HG02759 (cell line): ENCODE results near the gene SNX3.
A peak's percentile ranks its signal among the peaks of the same experiment; 100 is the strongest.

Source experiments
- ATAC-seq: cut with Tn5 transposase; IDR thresholded peaks from one replicate; pipeline ENCODE4 v1.9.1; 2021; ENCODE audit warnings: mild to moderate bottlenecking, moderate library complexity; ENCODE audit not compliant: unreplicated experiment

SNX3 gene

DNA sequence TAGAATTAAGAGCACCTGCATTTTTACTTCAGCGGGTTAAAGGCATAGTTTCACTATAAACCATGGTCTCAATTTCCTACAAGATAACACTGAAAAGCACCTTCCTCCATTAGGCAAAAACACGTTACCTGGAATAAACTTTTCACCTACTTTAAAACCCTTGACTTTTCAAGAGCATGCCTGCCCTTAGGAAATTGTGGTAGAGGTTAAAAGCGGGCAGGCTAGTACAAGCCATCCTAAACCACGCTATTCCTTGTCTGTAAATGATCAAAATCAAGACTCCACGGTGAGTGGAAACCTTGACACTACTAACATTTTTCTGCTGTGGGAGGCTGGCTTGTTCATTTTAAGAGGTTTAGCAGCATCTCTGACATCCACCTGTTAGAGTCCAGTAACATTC lies 51.1 kb downstream of the SNX3 start:
- ATAC-seq: no peak

DNA sequence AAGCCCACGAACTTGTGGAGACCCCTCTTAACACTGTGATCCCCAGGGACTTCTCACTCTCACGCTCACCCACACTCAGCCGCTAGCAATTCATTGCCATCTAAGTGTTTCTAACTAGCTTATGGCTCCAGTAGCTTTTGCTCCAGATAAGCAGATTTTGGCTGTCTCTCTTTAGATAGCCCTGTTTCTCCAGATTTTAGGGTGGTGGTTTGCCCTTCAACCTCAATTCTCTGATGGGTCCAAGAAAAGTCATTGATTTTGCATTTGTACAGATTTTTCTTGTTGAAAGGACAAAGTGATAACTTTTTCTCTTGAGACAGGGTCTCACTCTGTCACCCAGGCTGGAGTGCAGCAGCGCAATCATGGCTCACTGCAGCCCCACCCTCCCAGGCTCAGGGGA lies 53.8 kb downstream of the SNX3 start:
- ATAC-seq: no peak

DNA sequence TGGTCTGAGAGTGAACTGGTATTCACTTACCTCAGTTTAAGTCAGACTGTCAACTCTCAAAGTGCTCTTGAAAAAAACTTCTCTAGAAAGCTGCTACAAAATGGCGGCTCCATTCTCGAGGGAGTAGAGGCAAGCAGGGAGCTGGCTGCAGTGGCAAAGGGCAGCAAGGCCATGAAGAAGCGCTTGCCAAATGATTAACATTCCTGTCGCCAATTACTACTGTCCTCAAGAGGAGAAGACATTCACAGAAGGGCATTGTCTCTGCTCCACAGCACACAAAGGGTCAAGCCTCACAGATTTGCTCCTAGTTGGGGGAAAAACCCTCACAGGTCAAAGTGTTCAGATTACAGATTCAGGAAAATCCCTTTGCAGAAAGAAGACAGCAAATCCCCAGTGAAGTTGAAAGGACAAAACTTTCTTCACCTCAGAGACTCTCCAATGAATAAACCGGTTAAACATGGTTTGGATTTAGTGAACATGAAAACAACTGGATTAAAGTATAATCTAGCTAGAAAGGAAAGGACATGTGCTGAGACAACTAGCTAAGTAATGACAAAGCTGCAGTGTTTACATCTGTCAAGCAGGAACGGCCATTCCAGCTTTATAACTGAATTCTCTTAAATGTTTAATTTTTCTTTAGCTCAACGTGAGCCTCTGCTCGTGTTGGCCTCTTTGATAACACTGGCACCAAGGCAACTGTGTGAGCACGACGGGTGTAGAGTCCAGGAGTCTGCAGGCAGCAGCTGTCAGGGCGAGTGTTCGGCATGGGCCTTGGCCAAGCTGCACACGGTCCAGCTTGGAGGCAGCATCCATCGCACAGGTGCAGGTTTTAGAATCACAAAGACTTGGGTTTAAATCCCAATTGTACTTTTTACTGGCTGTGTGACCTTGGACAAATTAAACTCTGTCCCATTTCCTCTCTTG lies 57.4 kb downstream of the SNX3 start:
- peak; percentile 78 for ATAC-seq

DNA sequence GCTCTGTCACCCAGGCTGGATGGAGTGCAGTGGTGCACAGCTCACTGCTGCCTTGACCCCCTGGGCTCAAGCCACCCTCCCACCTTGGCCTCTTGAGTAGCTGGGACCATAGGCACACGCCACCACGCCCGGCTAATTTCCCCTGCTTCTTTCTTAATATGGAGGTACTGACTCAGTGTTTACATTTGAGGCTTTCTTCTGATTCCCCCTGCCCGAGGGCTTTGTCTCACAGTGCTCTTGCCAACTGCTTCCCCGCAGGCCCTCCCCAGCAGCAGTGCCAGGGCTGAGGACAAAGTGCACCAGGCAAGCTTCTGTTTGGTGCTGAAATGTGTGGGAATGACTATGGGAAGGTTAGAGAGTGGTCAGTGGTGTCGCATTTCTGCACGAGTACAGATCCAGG lies 60.2 kb downstream of the SNX3 start:
- ATAC-seq: no peak

DNA sequence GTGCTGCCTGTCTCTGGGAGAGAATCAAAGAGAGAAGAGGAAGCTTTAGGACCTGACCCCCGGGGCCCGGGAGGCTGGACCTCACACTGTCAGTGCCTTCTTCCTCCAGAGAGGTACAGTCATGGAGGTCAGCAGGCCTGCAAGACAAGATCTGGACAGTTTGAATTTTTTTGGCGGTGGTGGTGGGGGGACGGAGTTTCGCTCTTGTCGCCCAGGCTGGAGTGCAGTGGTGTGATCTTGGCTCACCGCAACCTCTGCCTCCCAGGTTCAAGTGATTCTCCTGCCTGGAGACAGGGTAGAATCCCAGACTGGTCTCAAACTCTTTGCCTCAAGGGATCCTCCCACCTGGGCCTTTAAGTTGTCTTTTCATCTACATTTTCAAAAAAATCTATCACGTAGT lies 60.7 kb downstream of the SNX3 start:
- ATAC-seq: no peak

DNA sequence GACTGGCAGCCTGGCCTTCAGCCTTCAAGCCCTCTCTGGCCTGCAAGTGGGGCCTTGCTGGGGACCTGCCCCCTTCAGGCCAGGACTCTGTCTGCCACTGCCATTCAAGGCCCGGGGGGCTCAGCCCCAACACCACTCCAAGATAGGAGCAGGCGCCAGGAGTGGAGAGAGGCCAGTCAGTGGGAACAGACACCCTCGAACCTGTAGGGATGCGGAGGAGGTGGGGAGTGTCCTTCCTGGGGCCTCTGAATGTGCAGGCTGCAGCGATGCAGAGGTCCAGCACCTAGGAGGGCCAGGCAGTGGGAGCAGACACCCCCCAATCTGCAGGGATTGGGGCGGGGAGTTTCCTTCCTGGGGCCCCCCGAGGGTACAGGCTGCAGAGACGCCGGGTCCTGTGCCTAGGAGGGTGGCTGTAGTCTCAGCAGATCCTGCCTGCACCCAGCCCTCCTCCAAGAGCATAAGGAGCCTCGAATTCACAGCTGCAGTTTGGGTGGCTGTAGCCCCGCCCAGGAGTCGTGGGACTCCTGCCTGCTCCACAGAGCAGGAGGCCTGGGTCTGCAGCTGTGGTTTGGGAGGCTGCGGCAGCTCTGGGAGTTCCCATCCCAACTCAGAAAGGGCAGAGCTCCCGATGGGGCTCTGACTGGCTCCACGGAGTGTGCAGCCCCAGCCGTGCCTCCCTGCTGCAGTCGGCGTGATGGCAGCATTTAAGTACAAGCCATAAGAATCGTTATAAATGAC lies 61.9 kb downstream of the SNX3 start:
- ATAC-seq: no peak

DNA sequence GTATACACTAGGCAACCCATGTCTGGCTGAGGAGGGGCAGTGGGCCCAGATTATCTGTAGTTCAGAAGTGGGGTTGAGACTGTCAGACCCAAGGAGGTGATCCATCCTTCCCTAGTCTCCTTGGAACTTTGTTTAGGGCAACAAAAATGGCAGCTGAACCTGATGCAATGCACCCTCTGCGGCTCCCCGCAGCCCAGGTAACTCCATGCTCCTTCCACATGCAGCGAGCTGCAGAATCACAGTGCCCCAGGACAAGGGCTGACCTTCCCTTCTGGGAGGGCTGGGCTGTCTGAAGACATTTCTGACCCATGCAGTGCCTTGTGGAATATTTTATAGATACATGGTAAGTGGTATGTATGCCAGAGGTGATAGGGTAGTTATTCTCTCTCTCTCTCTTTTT lies 65.6 kb downstream of the SNX3 start:
- ATAC-seq: no peak

DNA sequence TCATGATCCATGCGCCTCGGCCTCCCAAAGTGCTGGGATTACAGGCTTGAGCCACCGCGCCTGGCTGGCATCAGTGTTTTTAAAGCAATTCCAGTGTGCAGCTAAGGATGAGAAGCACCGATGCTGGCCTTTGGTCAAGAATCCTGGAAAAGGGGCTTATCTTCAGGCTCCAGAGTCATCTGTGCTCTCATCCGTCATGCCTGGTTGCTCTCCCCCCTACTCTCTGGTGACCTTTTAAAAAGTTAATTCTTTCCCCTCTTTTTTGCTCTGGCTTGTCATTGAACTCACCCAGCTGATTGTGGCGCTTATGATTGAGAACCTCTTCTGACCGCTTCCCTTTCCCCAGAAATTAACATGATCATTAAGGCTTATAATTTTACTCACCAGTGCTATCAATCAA lies 66.3 kb downstream of the SNX3 start:
- ATAC-seq: no peak

DNA sequence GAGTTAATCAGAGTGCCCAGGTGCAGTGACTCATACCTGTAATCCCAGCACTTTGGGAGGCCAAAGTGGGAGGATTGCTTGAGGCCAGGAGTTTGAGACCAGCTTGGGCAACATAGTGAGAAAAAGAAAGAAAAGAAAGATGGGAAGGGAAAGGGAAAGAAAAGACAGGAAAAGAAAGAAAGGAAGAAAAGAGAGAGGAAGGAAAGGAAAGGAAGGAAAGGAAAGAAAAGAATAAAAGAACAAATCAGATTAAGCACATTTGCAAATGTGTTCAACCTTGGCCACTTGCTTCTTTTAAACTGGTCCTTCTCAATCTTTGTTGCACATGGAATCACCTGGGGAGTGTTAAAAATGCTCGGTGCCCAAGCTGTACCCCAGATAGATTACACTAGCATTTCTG lies 67.0 kb downstream of the SNX3 start:
- ATAC-seq: no peak

DNA sequence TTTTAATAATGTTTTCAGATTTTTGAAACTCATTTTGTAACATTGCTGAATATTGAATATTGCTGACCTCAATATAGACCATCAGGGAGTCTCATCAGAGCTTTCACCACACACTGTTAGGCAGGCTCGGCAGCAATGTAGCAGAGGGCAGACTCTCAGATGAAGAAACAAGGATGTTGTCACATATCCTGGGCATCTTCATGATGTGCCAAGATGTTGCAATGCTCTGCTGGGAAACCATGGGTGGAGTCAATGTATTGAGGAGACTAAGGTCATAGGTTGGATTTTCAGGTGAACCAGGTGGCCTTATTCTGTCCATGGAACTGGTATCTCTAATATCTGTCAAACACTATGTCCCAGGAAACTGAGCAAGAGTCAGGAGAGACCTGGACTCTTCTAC lies 67.7 kb downstream of the SNX3 start:
- no peak for ATAC-seq

DNA sequence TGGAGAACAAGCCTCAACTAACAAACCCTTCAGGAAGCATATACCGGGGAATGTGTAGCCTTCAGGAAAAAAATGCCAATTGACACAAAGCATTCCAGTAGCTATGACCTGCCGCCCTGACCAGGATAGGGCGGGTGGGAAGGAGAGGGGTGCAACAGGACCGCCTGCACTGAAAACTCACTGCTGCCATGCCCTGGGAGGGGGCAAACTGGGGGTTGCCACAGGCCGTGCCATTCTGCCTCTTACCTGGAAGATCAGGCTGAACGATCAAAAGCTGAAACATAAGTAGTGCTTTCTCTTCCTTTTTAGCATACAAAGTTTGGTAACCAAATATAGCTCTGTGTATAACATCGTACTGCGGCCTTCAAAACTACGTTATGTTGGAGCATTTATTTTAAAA lies 73.3 kb downstream of the SNX3 start:
- ATAC-seq: no peak

DNA sequence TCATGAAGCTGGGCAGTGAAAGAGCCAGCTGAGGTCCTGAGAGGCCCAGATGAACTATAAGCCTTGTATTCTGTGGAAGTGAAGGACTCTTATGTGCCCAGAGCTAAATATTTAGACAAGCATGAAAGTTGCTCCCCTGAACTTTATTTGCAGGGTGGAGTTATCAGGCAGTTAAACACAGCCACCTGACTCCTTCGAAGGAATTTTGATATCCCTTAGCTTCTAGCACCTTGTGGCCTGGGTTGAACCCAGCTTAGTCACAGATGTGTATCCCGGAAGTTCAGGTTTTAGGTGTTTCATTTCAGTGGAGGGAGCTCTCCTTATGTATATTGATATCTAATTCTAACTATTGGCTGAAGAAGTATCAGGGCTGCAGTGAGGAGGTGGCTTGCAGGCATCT lies 74.6 kb downstream of the SNX3 start:
- ATAC-seq: no peak

DNA sequence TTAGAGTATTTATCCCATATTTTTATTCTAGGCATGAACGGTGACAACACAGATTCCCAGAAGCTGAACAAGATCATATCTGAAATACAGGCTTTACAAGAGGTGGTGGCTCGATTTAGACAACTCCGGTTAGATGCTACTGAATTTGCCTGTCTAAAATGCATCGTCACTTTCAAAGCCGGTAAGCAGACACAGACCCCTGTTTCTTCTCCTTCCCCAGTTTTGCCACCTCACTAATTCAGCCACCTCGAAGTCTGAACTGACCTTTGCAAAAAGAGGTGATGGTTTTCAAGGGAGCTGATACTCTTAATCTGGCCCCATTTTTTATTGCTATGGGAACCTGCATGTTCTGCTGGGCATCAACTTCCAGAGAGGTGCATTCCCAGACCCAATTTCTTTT lies 80.1 kb downstream of the SNX3 start:
- ATAC-seq: no peak

DNA sequence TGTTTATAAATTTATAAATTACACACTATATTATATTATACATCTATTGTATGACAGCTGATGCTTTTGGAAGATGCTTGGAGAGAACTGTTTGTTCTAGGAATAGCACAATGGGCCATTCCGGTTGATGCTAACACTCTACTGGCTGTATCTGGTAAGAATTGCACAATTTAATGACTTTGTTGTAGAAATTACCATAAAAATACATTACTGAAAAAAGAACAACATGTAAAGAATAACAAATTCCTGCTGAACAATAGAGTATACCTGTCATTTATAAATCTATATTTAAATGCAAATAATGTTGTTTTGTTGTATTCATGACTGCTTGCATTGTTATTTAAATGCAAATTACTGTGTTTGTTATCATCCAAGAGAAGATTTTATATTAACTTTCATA lies 80.6 kb downstream of the SNX3 start:
- no peak for ATAC-seq

DNA sequence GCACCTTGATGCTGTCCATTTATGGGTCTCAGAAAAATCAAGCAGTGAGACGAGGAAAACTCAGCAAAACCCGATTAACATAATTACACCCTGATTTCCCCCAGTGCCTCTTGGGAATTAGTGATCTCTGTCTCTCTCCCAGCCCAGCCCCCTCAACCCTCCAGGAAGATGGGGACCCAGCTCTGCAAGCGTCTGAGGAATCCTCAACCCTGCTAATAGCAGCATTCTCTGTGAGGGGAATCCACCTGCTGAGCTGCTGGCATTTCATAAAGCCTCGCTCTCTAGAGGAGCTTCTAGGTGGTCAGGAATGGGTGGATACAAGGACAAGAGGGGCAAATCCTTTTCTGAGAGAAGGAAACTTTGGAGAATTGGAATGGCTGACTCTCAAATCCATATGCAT lies 81.1 kb downstream of the SNX3 start:
- ATAC-seq: no peak

DNA sequence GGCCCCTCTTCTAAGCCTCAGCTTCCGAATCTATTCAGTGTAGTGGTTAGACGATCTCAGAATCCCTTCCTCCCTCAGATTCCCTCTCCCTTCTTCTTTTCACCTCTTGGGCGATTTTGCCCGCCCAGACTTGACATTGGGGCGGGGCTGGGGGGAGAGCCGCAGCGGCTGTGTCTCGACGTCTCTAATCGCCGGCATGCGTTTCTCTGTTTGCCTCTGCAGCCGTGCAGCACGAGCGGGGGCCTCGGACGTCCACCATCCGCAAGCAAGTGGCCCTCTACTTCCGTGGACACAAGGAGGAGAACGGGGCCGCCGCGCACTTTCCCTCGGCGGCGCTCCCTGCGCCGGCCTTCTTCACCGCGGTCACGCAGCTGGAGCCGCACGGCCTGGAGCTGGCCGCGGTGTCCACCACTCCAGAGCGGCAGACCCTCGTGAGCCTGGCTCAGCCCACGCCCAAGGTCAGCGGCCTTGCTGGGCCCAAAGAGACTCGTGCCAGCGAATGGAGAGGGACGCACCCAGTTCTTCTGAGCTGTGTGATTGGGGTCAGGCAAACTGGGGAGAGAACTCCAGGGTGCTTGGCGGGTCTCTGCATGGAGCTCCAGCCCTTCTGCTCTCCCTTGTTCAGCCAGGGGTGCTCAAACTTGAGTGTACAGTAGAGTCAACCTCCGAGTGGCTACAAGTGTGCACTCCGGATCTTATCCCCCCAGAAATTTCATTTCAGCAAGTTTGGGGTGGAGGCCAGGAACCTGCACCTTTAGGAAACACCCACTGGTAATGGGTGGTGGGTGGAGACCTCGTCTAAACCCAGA lies 84.4 kb downstream of the SNX3 start:
- no peak for ATAC-seq

DNA sequence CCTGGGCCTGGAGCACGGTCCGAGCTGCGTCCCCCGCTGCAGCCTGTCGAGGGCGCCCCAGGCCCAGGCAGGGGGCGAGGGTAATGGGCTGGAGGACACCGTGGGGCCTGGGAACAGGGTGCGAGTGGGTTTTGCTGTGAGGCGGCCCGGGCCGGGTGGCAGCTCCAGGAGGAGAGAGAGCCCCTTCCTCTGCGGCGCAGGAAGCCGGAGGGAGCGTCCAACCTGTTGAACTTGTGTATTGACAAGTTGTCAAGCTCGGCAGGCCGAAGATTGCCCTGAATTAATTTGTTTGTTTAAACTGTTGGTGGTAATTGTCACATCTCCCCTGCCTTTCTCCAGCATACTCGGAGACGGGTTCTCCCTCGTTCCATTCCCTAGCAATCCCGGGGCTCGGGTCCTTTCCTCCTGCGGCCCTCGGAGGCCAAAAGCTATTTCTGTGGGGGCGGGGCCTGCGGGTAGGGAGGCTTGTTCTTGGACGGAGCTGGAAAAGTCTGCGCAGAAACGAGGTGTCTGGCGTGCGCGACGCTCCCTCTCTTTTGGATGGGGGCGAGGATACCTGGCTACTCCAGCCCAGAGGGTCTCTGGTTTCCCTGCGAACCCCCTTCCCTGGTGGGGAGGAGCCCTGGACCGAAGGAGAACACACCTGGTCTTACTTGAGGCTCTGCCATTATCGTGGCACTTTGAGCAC lies 85.1 kb downstream of the SNX3 start:
- no peak for ATAC-seq

DNA sequence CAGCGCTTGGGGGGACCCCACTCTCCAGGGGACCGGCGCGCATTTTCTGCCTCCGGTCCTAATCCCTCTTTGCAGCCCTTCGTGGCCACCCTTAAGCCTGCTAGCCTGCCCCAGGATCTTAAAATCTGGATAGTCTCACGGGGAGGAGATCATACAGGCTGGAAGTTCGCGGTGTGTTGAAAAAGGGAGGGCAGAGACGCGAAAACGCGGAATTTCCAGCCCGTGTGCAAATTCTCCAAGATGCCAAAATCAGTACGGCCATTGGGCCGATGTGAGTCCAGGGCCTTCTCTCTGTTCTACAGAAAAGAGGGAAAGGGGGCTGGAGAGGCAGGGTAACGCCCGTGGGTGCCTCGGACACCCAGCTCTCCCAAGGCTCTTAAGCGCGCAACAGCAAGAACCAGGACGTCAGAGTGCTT lies 85.7 kb downstream of the SNX3 start:
- ATAC-seq: no peak

DNA sequence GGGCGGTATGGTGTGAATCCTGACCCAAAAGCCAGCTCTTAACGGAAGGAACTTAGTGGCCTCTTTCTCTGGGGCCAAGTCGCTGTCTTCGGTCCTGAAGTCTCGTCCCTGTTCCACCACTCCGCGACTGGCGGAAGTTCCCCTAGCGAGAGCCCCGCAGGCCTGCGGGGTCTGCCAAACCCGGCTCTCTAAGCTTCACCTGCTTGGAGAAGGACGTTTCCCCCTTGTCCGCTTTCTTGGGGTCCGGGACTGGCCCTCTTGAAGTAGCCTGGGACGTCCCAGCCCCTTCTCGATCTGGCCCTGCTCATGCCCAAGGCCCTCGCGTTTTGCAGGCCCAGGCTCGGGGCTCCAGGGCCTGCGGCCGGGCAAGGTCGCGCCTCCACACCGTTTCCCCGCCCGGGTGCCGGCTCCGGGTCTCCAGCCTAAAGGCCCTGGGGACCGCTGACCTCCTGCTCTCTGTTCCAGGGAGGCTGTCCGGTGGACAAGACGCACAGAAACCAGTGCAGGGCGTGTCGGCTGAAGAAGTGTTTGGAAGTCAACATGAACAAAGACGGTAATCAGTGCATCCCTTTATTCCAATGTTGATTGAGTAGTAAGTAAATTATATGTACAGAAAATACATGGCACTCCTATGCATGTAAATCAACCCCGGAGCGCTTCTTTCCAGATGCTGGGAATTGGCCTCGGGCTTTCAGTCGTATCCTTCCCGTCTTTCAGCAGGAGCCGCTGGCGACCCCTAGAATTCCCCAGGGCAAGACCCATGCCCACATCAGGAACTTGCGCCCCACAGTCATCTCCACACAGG lies 86.3 kb downstream of the SNX3 start:
- no peak for ATAC-seq

DNA sequence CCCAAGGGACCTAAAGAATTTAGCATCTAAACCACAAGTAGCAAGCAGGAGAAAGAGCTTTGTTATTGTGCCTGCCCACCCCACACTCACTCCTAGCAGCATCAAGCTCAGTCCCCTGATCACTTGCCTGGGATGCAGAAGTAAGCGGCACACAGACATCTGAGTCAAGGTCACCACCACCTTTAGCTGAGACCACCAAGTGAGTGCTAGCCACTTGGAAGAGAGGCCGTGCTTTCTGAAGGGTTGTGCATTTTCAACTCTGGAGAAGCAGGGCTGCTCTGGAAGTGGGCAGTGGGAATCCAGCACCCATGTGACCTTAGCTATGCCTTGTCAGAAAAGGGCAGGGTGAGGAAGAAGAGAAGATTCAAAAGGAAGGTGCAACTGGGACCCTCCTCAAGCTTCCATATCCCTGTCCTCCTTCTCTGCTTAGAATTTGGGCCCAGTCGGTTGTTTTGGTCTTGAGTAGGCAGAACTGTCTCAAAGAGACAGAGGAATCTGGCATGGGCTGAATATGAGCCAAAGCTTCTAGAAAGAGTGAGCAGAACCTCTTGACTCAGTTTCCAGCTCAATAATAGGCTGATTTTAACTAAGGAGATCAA lies 88.8 kb downstream of the SNX3 start:
- no peak for ATAC-seq
